Lower lobe of right lung (tissue), 2 donors: Measurements from ENCODE around the gene B4GALT3. TPM values are rescaled to one million over a fixed set of nuclear protein-coding genes. Genes with fewer than 3 reads are reported as not detected.

Experiments
- ATAC-seq, 2 donors: fragments of 200-7000 bp; cut with Tn5 transposase; one replicate each; pipeline ENCODE4 v1.9.1; 2020 to 2022; ENCODE audit warnings: mild to moderate bottlenecking in 2 of 2, moderate library complexity in 2 of 2
- DNase-seq: peaks from one replicate; pipeline ENCODE4 v3.0.0-alpha.2; 2020
- H3K27ac ChIP-seq: fragments of 200-600 bp; one replicate; pipeline ENCODE4 v1.8.0; 2022
- H3K27me3 ChIP-seq: fragments of 200-600 bp; one replicate; pipeline ENCODE4 v1.8.0; 2022; ENCODE audit warnings: low read depth
- H3K36me3 ChIP-seq: fragments of 200-600 bp; one replicate; pipeline ENCODE4 v1.8.0; 2022; ENCODE audit warnings: mild to moderate bottlenecking
- H3K4me1 ChIP-seq: fragments of 200-600 bp; one replicate; pipeline ENCODE4 v1.8.0; 2022
- H3K4me3 ChIP-seq: fragments of 200-600 bp; one replicate; pipeline ENCODE4 v1.8.0; 2022; ENCODE audit warnings: mild to moderate bottlenecking
- H3K9me3 ChIP-seq: fragments of 200-600 bp; one replicate; pipeline ENCODE4 v1.8.0; 2022
- CTCF ChIP-seq: fragments of 200-600 bp; IDR thresholded peaks from one replicate; pipeline ENCODE4 v1.8.0; 2022; ENCODE audit warnings: antibody characterized with exemption, mild to moderate bottlenecking
- intact Hi-C: fragments of 100-400 bp; cut with DNase I; formaldehyde crosslinking; loops from one replicate; pipeline ENCODE4 v1.11.0; 2022
- total RNA-seq: library from RNA; stranded (reverse); fragmentation: NEBNext Ultra II Directional; extraction: Animal tissue kit (Norgen Biotek cat#: 25700); gene quantifications from one replicate; pipeline ENCODE4 v1.2.1, GENCODE V29; 2021
- donor health status: DM: no; HTN: yes; CAD: no; lungs with severe emphysema.

Gene B4GALT3
- total RNA-seq, 1 donor from 2014 or later = 29.6 TPM

- Histone ChIP-seq H3K27me3 (no peaks in the 10 kb centered on the region), H3K9me3 (no peaks in the 10 kb centered on the region), H3K4me3 (no peak overlapping the region), H3K27ac (peak overlapping the region; percentile 14), H3K36me3 (peaks cover 97% of the 10 kb centered on the region), H3K4me1 (peaks cover 46% of the 10 kb centered on the region)
- ATAC-seq (peak; percentile 90 to 91), DNase-seq (peak; percentile 88)
- intact Hi-C loops = no loop called here
- TF ChIP-seq CTCF = peak; percentile 93
These were observed 32.6 kb upstream of the B4GALT3 start for GRCh38 chr1:161209790-161210409.

- no peaks in the 10 kb centered on the region for H3K9me3 ChIP-seq
- TF ChIP-seq CTCF = no peak
- no peak overlapping the region for H3K4me3 ChIP-seq
- ATAC-seq (peak; percentile 34 to 59), DNase-seq (no peak)
- H3K4me1 ChIP-seq = peaks cover 68% of the 10 kb centered on the region
- intact Hi-C loops = no loop called here
- H3K27ac ChIP-seq = peak overlapping the region; percentile 63
- no peaks in the 10 kb centered on the region for H3K27me3 ChIP-seq
- H3K36me3 ChIP-seq = peaks cover 86% of the 10 kb centered on the region
These were observed 29.9 kb upstream of the B4GALT3 start for GRCh38 chr1:161207173-161207572.

- intact Hi-C loops = no loop called here
- DNase-seq (no peak), ATAC-seq (no peak)
- H3K27me3 ChIP-seq = no peaks in the 10 kb centered on the region
- peaks cover 80% of the 10 kb centered on the region for H3K36me3 ChIP-seq
- H3K9me3 ChIP-seq = no peaks in the 10 kb centered on the region
- H3K27ac ChIP-seq = peak overlapping the region; percentile 63
- TF ChIP-seq CTCF = no peak
- H3K4me3 ChIP-seq = no peak overlapping the region
- H3K4me1 ChIP-seq = peaks cover 73% of the 10 kb centered on the region
These were observed 29.3 kb upstream of the B4GALT3 start for GRCh38 chr1:161206411-161207140.

GRCh38 chr1:161201836-161202712 lies 24.8 kb upstream of the B4GALT3 start, which contains the start of gene NDUFS2:
Gene NDUFS2, plus strand, starts transcription at chr1:161202367. Its CDS starts 19 bp downstream, at chr1:161202386.
- Histone ChIP-seq H3K36me3 (peaks cover 37% of the 10 kb centered on the region), H3K27ac (peak within 1 kb of the TSS; percentile 93), H3K4me1 (peaks cover 94% of the 10 kb centered on the region), H3K27me3 (no peaks in the 10 kb centered on the region), H3K4me3 (peak within 1 kb of the TSS; percentile 95), H3K9me3 (no peaks in the 10 kb centered on the region)
- intact Hi-C loops = no loop called here
- ATAC-seq (peak; percentile 96), DNase-seq (peak; percentile 99)
- TF ChIP-seq CTCF = no peak
